ENCODE measurements around the gene NID1. TPM values are rescaled to one million over a fixed set of nuclear protein-coding genes. Genes with fewer than 3 reads are reported as not detected.

NID1 gene
- total RNA-seq, result 107 TPM

GRCh38 chr1:236064674-236065508, at the start of gene NID1:
Gene NID1, minus strand, starts transcription at chr1:236065090. Its CDS starts 11 bp downstream, at chr1:236065079.
- Histone ChIP-seq H3K4me3 (ENCODE audit: low read length in 3 of 3) (peak within 1 kb of the TSS; percentile 73 to 82 (median 73)), H3K27ac (ENCODE audit: low read depth, low read length) (peak within 1 kb of the TSS; percentile 81), H3K27me3 (ENCODE audit: control insufficient read depth in 3 of 3, insufficient read depth in 3 of 3, low read length in 3 of 3) (peaks cover 14 to 22% (median 19%) of the 10 kb centered on the region in 3 donors), H3K9ac (ENCODE audit: low read depth in 1 of 3, low read length in 3 of 3) (peak within 1 kb of the TSS; percentile 65 to 78 (median 72)), H3K9me3 (ENCODE audit: control insufficient read depth in 3 of 3, low read length in 3 of 3) (no peaks in the 10 kb centered on the region), H3K4me1 (ENCODE audit: control insufficient read depth in 3 of 3, insufficient read depth in 3 of 3, low read length in 3 of 3) (peaks cover 7 to 20% (median 13%) of the 10 kb centered on the region in 3 donors), H3K36me3 (ENCODE audit: control insufficient read depth in 3 of 3, insufficient read depth in 3 of 3, low read length in 3 of 3) (no peaks in the 10 kb centered on the region)

GRCh38 chr1:236114076-236114747, 49.3 kb upstream of the NID1 start:
- Histone ChIP-seq H3K9ac (ENCODE audit: low read depth in 1 of 3, low read length in 3 of 3) (no peak overlapping the region), H3K27me3 (ENCODE audit: control insufficient read depth in 3 of 3, insufficient read depth in 3 of 3, low read length in 3 of 3) (peaks cover 0 to 3% (median 0%) of the 10 kb centered on the region in 3 donors), H3K4me1 (ENCODE audit: control insufficient read depth in 3 of 3, insufficient read depth in 3 of 3, low read length in 3 of 3) (no peaks in the 10 kb centered on the region), H3K4me3 (ENCODE audit: low read length in 3 of 3) (no peak overlapping the region), H3K9me3 (ENCODE audit: control insufficient read depth in 3 of 3, low read length in 3 of 3) (no peaks in the 10 kb centered on the region), H3K27ac (ENCODE audit: low read depth, low read length) (no peak overlapping the region), H3K36me3 (ENCODE audit: control insufficient read depth in 3 of 3, insufficient read depth in 3 of 3, low read length in 3 of 3) (no peaks in the 10 kb centered on the region)

GRCh38 chr1:236113324-236114032, 48.6 kb upstream of the NID1 start:
- H3K27ac ChIP-seq (ENCODE audit: low read depth, low read length), result no peak overlapping the region
- no peaks in the 10 kb centered on the region for H3K9me3 ChIP-seq (ENCODE audit: control insufficient read depth in 3 of 3, low read length in 3 of 3)
- no peaks in the 10 kb centered on the region for H3K4me1 ChIP-seq (ENCODE audit: control insufficient read depth in 3 of 3, insufficient read depth in 3 of 3, low read length in 3 of 3)
- H3K9ac ChIP-seq (ENCODE audit: low read depth in 1 of 3, low read length in 3 of 3), result no peak overlapping the region
- peaks cover 0 to 3% (median 0%) of the 10 kb centered on the region in 3 donors for H3K27me3 ChIP-seq (ENCODE audit: control insufficient read depth in 3 of 3, insufficient read depth in 3 of 3, low read length in 3 of 3)
- no peak overlapping the region for H3K4me3 ChIP-seq (ENCODE audit: low read length in 3 of 3)
- no peaks in the 10 kb centered on the region for H3K36me3 ChIP-seq (ENCODE audit: control insufficient read depth in 3 of 3, insufficient read depth in 3 of 3, low read length in 3 of 3)

- H3K36me3 ChIP-seq (ENCODE audit: control insufficient read depth in 3 of 3, insufficient read depth in 3 of 3, low read length in 3 of 3), result no peaks in the 10 kb centered on the region
- no peak overlapping the region for H3K9ac ChIP-seq (ENCODE audit: low read depth in 1 of 3, low read length in 3 of 3)
- no peak overlapping the region for H3K4me3 ChIP-seq (ENCODE audit: low read length in 3 of 3)
- no peaks in the 10 kb centered on the region for H3K9me3 ChIP-seq (ENCODE audit: control insufficient read depth in 3 of 3, low read length in 3 of 3)
- no peaks in the 10 kb centered on the region for H3K27me3 ChIP-seq (ENCODE audit: control insufficient read depth in 3 of 3, insufficient read depth in 3 of 3, low read length in 3 of 3)
- H3K4me1 ChIP-seq (ENCODE audit: control insufficient read depth in 3 of 3, insufficient read depth in 3 of 3, low read length in 3 of 3), result no peaks in the 10 kb centered on the region
- H3K27ac ChIP-seq (ENCODE audit: low read depth, low read length), result no peak overlapping the region
These were observed 47.4 kb upstream of the NID1 start for GRCh38 chr1:236112332-236112627.

- H3K27ac ChIP-seq (ENCODE audit: low read depth, low read length), result no peak overlapping the region
- H3K4me1 ChIP-seq (ENCODE audit: control insufficient read depth in 3 of 3, insufficient read depth in 3 of 3, low read length in 3 of 3), result no peaks in the 10 kb centered on the region
- no peaks in the 10 kb centered on the region for H3K36me3 ChIP-seq (ENCODE audit: control insufficient read depth in 3 of 3, insufficient read depth in 3 of 3, low read length in 3 of 3)
- no peaks in the 10 kb centered on the region for H3K9me3 ChIP-seq (ENCODE audit: control insufficient read depth in 3 of 3, low read length in 3 of 3)
- no peak overlapping the region for H3K4me3 ChIP-seq (ENCODE audit: low read length in 3 of 3)
- H3K9ac ChIP-seq (ENCODE audit: low read depth in 1 of 3, low read length in 3 of 3), result no peak overlapping the region
- no peaks in the 10 kb centered on the region for H3K27me3 ChIP-seq (ENCODE audit: control insufficient read depth in 3 of 3, insufficient read depth in 3 of 3, low read length in 3 of 3)
These were observed 46.8 kb upstream of the NID1 start for GRCh38 chr1:236111527-236112331.

GRCh38 chr1:236110137-236110536, 45.2 kb upstream of the NID1 start:
- no peak overlapping the region for H3K27ac ChIP-seq (ENCODE audit: low read depth, low read length)
- no peak overlapping the region for H3K9ac ChIP-seq (ENCODE audit: low read depth in 1 of 3, low read length in 3 of 3)
- H3K27me3 ChIP-seq (ENCODE audit: control insufficient read depth in 3 of 3, insufficient read depth in 3 of 3, low read length in 3 of 3), result no peaks in the 10 kb centered on the region
- H3K36me3 ChIP-seq (ENCODE audit: control insufficient read depth in 3 of 3, insufficient read depth in 3 of 3, low read length in 3 of 3), result no peaks in the 10 kb centered on the region
- H3K9me3 ChIP-seq (ENCODE audit: control insufficient read depth in 3 of 3, low read length in 3 of 3), result no peaks in the 10 kb centered on the region
- no peaks in the 10 kb centered on the region for H3K4me1 ChIP-seq (ENCODE audit: control insufficient read depth in 3 of 3, insufficient read depth in 3 of 3, low read length in 3 of 3)
- no peak overlapping the region for H3K4me3 ChIP-seq (ENCODE audit: low read length in 3 of 3)

GRCh38 chr1:236108027-236108648, 43.2 kb upstream of the NID1 start:
- Histone ChIP-seq H3K4me3 (ENCODE audit: low read length in 3 of 3) (no peak overlapping the region), H3K27me3 (ENCODE audit: control insufficient read depth in 3 of 3, insufficient read depth in 3 of 3, low read length in 3 of 3) (peaks cover 1 to 3% (median 2%) of the 10 kb centered on the region in 3 donors), H3K36me3 (ENCODE audit: control insufficient read depth in 3 of 3, insufficient read depth in 3 of 3, low read length in 3 of 3) (no peaks in the 10 kb centered on the region), H3K9ac (ENCODE audit: low read depth in 1 of 3, low read length in 3 of 3) (no peak overlapping the region), H3K9me3 (ENCODE audit: control insufficient read depth in 3 of 3, low read length in 3 of 3) (no peaks in the 10 kb centered on the region), H3K27ac (ENCODE audit: low read depth, low read length) (no peak overlapping the region), H3K4me1 (ENCODE audit: control insufficient read depth in 3 of 3, insufficient read depth in 3 of 3, low read length in 3 of 3) (no peaks in the 10 kb centered on the region)

- H3K9me3 ChIP-seq (ENCODE audit: control insufficient read depth in 3 of 3, low read length in 3 of 3), result no peaks in the 10 kb centered on the region
- H3K27me3 ChIP-seq (ENCODE audit: control insufficient read depth in 3 of 3, insufficient read depth in 3 of 3, low read length in 3 of 3), result peaks cover 5 to 8% (median 7%) of the 10 kb centered on the region in 3 donors
- H3K4me1 ChIP-seq (ENCODE audit: control insufficient read depth in 3 of 3, insufficient read depth in 3 of 3, low read length in 3 of 3), result no peaks in the 10 kb centered on the region
- H3K36me3 ChIP-seq (ENCODE audit: control insufficient read depth in 3 of 3, insufficient read depth in 3 of 3, low read length in 3 of 3), result no peaks in the 10 kb centered on the region
- H3K4me3 ChIP-seq (ENCODE audit: low read length in 3 of 3), result no peak overlapping the region
- H3K27ac ChIP-seq (ENCODE audit: low read depth, low read length), result no peak overlapping the region
- no peak overlapping the region for H3K9ac ChIP-seq (ENCODE audit: low read depth in 1 of 3, low read length in 3 of 3)
These were observed 42.4 kb upstream of the NID1 start for GRCh38 chr1:236107121-236107907.
